Measurements from ENCODE around the gene VWA8. TPM values are rescaled to one million over a fixed set of nuclear protein-coding genes. Genes with fewer than 3 reads are reported as not detected.
"Not testable (repeated sequence)": the region's sequence is repeated elsewhere in the genome, so short reads cannot be mapped to it uniquely, and the experiment has no call there.

Gene VWA8
- total RNA-seq, 1 donor from 2014 or later = 49.3 TPM

GRCh38 chr13:41812851-41813250 is 148.1 kb downstream of the VWA8 start:
- DNase-seq (ENCODE audit: low spot score in 2 of 2) = no peak
- FAIRE-seq = no peak

GRCh38 chr13:41812237-41812636 is 148.7 kb downstream of the VWA8 start:
- DNase-seq (ENCODE audit: low spot score in 2 of 2) (no peak), FAIRE-seq (no peak)

- no peak for FAIRE-seq
Measured at GRCh38 chr13:41811588-41812021, 149.3 kb downstream of the VWA8 start.

GRCh38 chr13:41809962-41810361 is 150.9 kb downstream of the VWA8 start:
- FAIRE-seq (no peak), DNase-seq (ENCODE audit: low spot score in 2 of 2) (no peak)

More at GRCh38 chr13:41811588-41812021, 149.3 kb downstream of the VWA8 start:
- no peak for DNase-seq (ENCODE audit: low spot score in 2 of 2)

GRCh38 chr13:41803445-41803735 is 157.5 kb downstream of the VWA8 start:
- not testable (repeated sequence) for DNase-seq (ENCODE audit: low spot score in 2 of 2); FAIRE-seq

GRCh38 chr13:41802684-41803444 is 158.0 kb downstream of the VWA8 start:
- no peak for FAIRE-seq

GRCh38 chr13:41802043-41802683 is 158.7 kb downstream of the VWA8 start:
- FAIRE-seq = no peak
- DNase-seq (ENCODE audit: low spot score in 2 of 2) = no peak

More at GRCh38 chr13:41802684-41803444, 158.0 kb downstream of the VWA8 start:
- DNase-seq (ENCODE audit: low spot score in 2 of 2) = no peak

GRCh38 chr13:41791056-41791455 is 169.9 kb downstream of the VWA8 start:
- peak; percentile 78 for FAIRE-seq

GRCh38 chr13:41788552-41788951 is 172.4 kb downstream of the VWA8 start:
- DNase-seq (ENCODE audit: low spot score in 2 of 2) (no peak), FAIRE-seq (no peak)

More at GRCh38 chr13:41791056-41791455, 169.9 kb downstream of the VWA8 start:
- no peak for DNase-seq (ENCODE audit: low spot score in 2 of 2)

GRCh38 chr13:41785402-41786172 is 175.3 kb downstream of the VWA8 start:
- FAIRE-seq = no peak
- DNase-seq (ENCODE audit: low spot score in 2 of 2) = no peak

GRCh38 chr13:41782086-41782485 is 178.8 kb downstream of the VWA8 start:
- FAIRE-seq = no peak
- peak in 1 of 2 donors; percentile 13 for DNase-seq (ENCODE audit: low spot score in 2 of 2)

- FAIRE-seq (no peak), DNase-seq (ENCODE audit: low spot score in 2 of 2) (no peak)
Measured at GRCh38 chr13:41780715-41781706, 179.9 kb downstream of the VWA8 start.

GRCh38 chr13:41775251-41775650 is 185.7 kb downstream of the VWA8 start:
- FAIRE-seq (no peak), DNase-seq (ENCODE audit: low spot score in 2 of 2) (no peak)

- FAIRE-seq = no peak
Measured at GRCh38 chr13:41774605-41775218, 186.2 kb downstream of the VWA8 start.

GRCh38 chr13:41767801-41768200 is 193.1 kb downstream of the VWA8 start:
- DNase-seq (ENCODE audit: low spot score in 2 of 2) (no peak), FAIRE-seq (no peak)

More at GRCh38 chr13:41774605-41775218, 186.2 kb downstream of the VWA8 start:
- no peak for DNase-seq (ENCODE audit: low spot score in 2 of 2)

- FAIRE-seq (no peak), DNase-seq (ENCODE audit: low spot score in 2 of 2) (no peak)
Measured at GRCh38 chr13:41766439-41766838, 194.5 kb downstream of the VWA8 start.

- DNase-seq (ENCODE audit: low spot score in 2 of 2) = no peak
- no peak for FAIRE-seq
Measured at GRCh38 chr13:41765813-41766212, 195.1 kb downstream of the VWA8 start.

- FAIRE-seq = no peak
- no peak for DNase-seq (ENCODE audit: low spot score in 2 of 2)
Measured at GRCh38 chr13:41765020-41765419, 195.9 kb downstream of the VWA8 start.

GRCh38 chr13:41764558-41764957 is 196.4 kb downstream of the VWA8 start:
- DNase-seq (ENCODE audit: low spot score in 2 of 2) (no peak), FAIRE-seq (no peak)

- no peak for FAIRE-seq
Measured at GRCh38 chr13:41763782-41764181, 197.1 kb downstream of the VWA8 start.

More at GRCh38 chr13:41763782-41764181, 197.1 kb downstream of the VWA8 start:
- DNase-seq (ENCODE audit: low spot score in 2 of 2) = no peak
